IgD-negative memory B cell (primary cell): ENCODE results near the gene TFCP2. TPM values are rescaled to one million over a fixed set of nuclear protein-coding genes. Genes with fewer than 3 reads are reported as not detected.

Source experiments
- H3K27ac Mint-ChIP-seq, 3 donors: one replicate each; pipeline ENCODE4 v1.8.0; 2020 to 2022; ENCODE audit warnings: mild to moderate bottlenecking in 3 of 3, mixed read lengths in 3 of 3, moderate library complexity in 1 of 3
- H3K27me3 Mint-ChIP-seq: one replicate; pipeline ENCODE4 v1.8.0; 2021; ENCODE audit warnings: mixed read lengths
- H3K36me3 Mint-ChIP-seq: one replicate; pipeline ENCODE4 v1.8.0; 2020; ENCODE audit warnings: mild to moderate bottlenecking, mixed read lengths
- H3K4me1 Mint-ChIP-seq, 3 donors: one replicate each; pipeline ENCODE4 v1.8.0; 2020 to 2022; ENCODE audit warnings: mixed read lengths in 3 of 3, mild to moderate bottlenecking in 1 of 3
- H3K4me3 Mint-ChIP-seq, 4 donors: one replicate each; pipeline ENCODE4 v1.8.0; 2020 to 2022; ENCODE audit warnings: mild to moderate bottlenecking in 4 of 4, mixed read lengths in 4 of 4, moderate library complexity in 3 of 4
- H3K9me3 Mint-ChIP-seq, 3 donors: one replicate each; pipeline ENCODE4 v1.8.0; 2020 to 2021; ENCODE audit warnings: mixed read lengths in 3 of 3, mild to moderate bottlenecking in 1 of 3
- polyA plus RNA-seq: library from polyadenylated mRNA; unstranded; fragments of 300-500 nt; fragmentation: Illumina TruSeq; gene quantifications from one replicate; pipeline ENCODE4 v1.2.3, GENCODE V29; 2021

TFCP2 gene
- polyA plus RNA-seq, 1 donor from 2014 or later, result 10.3 TPM

GRCh38 chr12:51202718-51203117, 29.8 kb upstream of the TFCP2 start:
- Mint-ChIP-seq H3K36me3 (no peaks in the 10 kb centered on the region), H3K9me3 (no peaks in the 10 kb centered on the region), H3K27ac (no peak overlapping the region), H3K4me1 (no peaks in the 10 kb centered on the region), H3K27me3 (no peaks in the 10 kb centered on the region), H3K4me3 (no peak overlapping the region)

- Mint-ChIP-seq H3K36me3 (no peaks in the 10 kb centered on the region), H3K27me3 (no peaks in the 10 kb centered on the region), H3K4me1 (no peaks in the 10 kb centered on the region), H3K9me3 (no peaks in the 10 kb centered on the region), H3K4me3 (no peak overlapping the region), H3K27ac (no peak overlapping the region)
Observed at GRCh38 chr12:51200806-51201205, 27.9 kb upstream of the TFCP2 start.

- Mint-ChIP-seq H3K36me3 (no peaks in the 10 kb centered on the region), H3K27me3 (no peaks in the 10 kb centered on the region), H3K9me3 (no peaks in the 10 kb centered on the region), H3K4me3 (no peak overlapping the region), H3K27ac (peak overlapping the region in 1 of 3 donors; percentile 53), H3K4me1 (no peaks in the 10 kb centered on the region)
Observed at GRCh38 chr12:51200156-51200555, 27.2 kb upstream of the TFCP2 start.

- Mint-ChIP-seq H3K4me3 (no peak overlapping the region), H3K27ac (no peak overlapping the region), H3K4me1 (no peaks in the 10 kb centered on the region), H3K36me3 (no peaks in the 10 kb centered on the region), H3K9me3 (no peaks in the 10 kb centered on the region), H3K27me3 (no peaks in the 10 kb centered on the region)
Observed at GRCh38 chr12:51199366-51199945, 26.5 kb upstream of the TFCP2 start.

- no peaks in the 10 kb centered on the region for H3K27me3 Mint-ChIP-seq
- no peak overlapping the region for H3K4me3 Mint-ChIP-seq
- H3K9me3 Mint-ChIP-seq, result no peaks in the 10 kb centered on the region
- H3K27ac Mint-ChIP-seq, result no peak overlapping the region
- H3K36me3 Mint-ChIP-seq, result peaks cover 1% of the 10 kb centered on the region
- no peaks in the 10 kb centered on the region for H3K4me1 Mint-ChIP-seq
Observed at GRCh38 chr12:51198568-51199365, 25.8 kb upstream of the TFCP2 start.

- H3K36me3 Mint-ChIP-seq, result peaks cover 2% of the 10 kb centered on the region
- no peaks in the 10 kb centered on the region for H3K27me3 Mint-ChIP-seq
- H3K27ac Mint-ChIP-seq, result no peak overlapping the region
- no peak overlapping the region for H3K4me3 Mint-ChIP-seq
- no peaks in the 10 kb centered on the region for H3K4me1 Mint-ChIP-seq
- H3K9me3 Mint-ChIP-seq, result no peaks in the 10 kb centered on the region
Observed at GRCh38 chr12:51197736-51198567, 25.0 kb upstream of the TFCP2 start.

- Mint-ChIP-seq H3K4me1 (no peaks in the 10 kb centered on the region), H3K4me3 (peak overlapping the region in 1 of 4 donors; percentile 5), H3K27me3 (no peaks in the 10 kb centered on the region)
Observed at GRCh38 chr12:51196547-51196946, 23.6 kb upstream of the TFCP2 start.

GRCh38 chr12:51195841-51196240, 22.9 kb upstream of the TFCP2 start:
- no peaks in the 10 kb centered on the region for H3K27me3 Mint-ChIP-seq
- H3K4me3 Mint-ChIP-seq, result no peak overlapping the region
- H3K9me3 Mint-ChIP-seq, result no peaks in the 10 kb centered on the region
- H3K4me1 Mint-ChIP-seq, result no peaks in the 10 kb centered on the region
- H3K27ac Mint-ChIP-seq, result no peak overlapping the region
- peaks cover 9% of the 10 kb centered on the region for H3K36me3 Mint-ChIP-seq

More at GRCh38 chr12:51196547-51196946, 23.6 kb upstream of the TFCP2 start:
- Mint-ChIP-seq H3K9me3 (no peaks in the 10 kb centered on the region), H3K36me3 (peaks cover 8% of the 10 kb centered on the region), H3K27ac (no peak overlapping the region)

- Mint-ChIP-seq H3K36me3 (peaks cover 11% of the 10 kb centered on the region), H3K4me1 (peaks cover 18 to 21% (median 18%) of the 10 kb centered on the region in 3 donors), H3K4me3 (no peak overlapping the region), H3K9me3 (no peaks in the 10 kb centered on the region), H3K27ac (no peak overlapping the region), H3K27me3 (no peaks in the 10 kb centered on the region)
Observed at GRCh38 chr12:51192284-51192671, 19.3 kb upstream of the TFCP2 start.

GRCh38 chr12:51191516-51192283, 18.8 kb upstream of the TFCP2 start:
- Mint-ChIP-seq H3K27ac (peak overlapping the region in 2 of 3 donors; percentile 43 to 84), H3K27me3 (no peaks in the 10 kb centered on the region), H3K4me3 (no peak overlapping the region), H3K36me3 (peaks cover 11% of the 10 kb centered on the region), H3K4me1 (peaks cover 21 to 27% (median 24%) of the 10 kb centered on the region in 3 donors), H3K9me3 (no peaks in the 10 kb centered on the region)

- Mint-ChIP-seq H3K9me3 (no peaks in the 10 kb centered on the region), H3K4me3 (no peak overlapping the region), H3K36me3 (peaks cover 11% of the 10 kb centered on the region), H3K4me1 (peaks cover 21 to 32% (median 26%) of the 10 kb centered on the region in 3 donors), H3K27ac (peak overlapping the region in 1 of 3 donors; percentile 43), H3K27me3 (no peaks in the 10 kb centered on the region)
Observed at GRCh38 chr12:51190820-51191219, 17.9 kb upstream of the TFCP2 start.

GRCh38 chr12:51189790-51190355, 16.9 kb upstream of the TFCP2 start:
- H3K9me3 Mint-ChIP-seq, result no peaks in the 10 kb centered on the region
- H3K27ac Mint-ChIP-seq, result no peak overlapping the region
- H3K4me3 Mint-ChIP-seq, result no peak overlapping the region
- H3K36me3 Mint-ChIP-seq, result peaks cover 11% of the 10 kb centered on the region
- H3K4me1 Mint-ChIP-seq, result peaks cover 21 to 32% (median 26%) of the 10 kb centered on the region in 3 donors
- no peaks in the 10 kb centered on the region for H3K27me3 Mint-ChIP-seq

- no peaks in the 10 kb centered on the region for H3K9me3 Mint-ChIP-seq
- H3K4me3 Mint-ChIP-seq, result peak overlapping the region; percentile 37 to 92 (median 82)
- no peaks in the 10 kb centered on the region for H3K27me3 Mint-ChIP-seq
- peaks cover 21 to 32% (median 26%) of the 10 kb centered on the region in 3 donors for H3K4me1 Mint-ChIP-seq
- peaks cover 9% of the 10 kb centered on the region for H3K36me3 Mint-ChIP-seq
- H3K27ac Mint-ChIP-seq, result peak overlapping the region; percentile 24 to 94 (median 29)
Observed at GRCh38 chr12:51188359-51189051, 15.6 kb upstream of the TFCP2 start.
